Caco-2 (cell line): ENCODE data around the gene KRTCAP2. TPM values are rescaled to one million over a fixed set of nuclear protein-coding genes. Genes with fewer than 3 reads are reported as not detected.

ENCODE experiments used
- BruUV-seq: library from RNA; stranded (reverse); fragments of 400-500 nt; replicated peaks from 2 replicates; lab custom pipeline; 2021; lab: Mats Ljungman, UMichigan
- CTCF ChIA-PET: fragments of 300-600 bp; sonication (Branson Sonifier 250); formaldehyde crosslinking; loops from one replicate; lab custom pipeline; 2022; ENCODE audit warnings: antibody characterized with exemption; lab: Charles Lee
- POLR2A ChIA-PET: fragments of 300-600 bp; sonication (Branson Sonifier 250); formaldehyde crosslinking; loops from one replicate; lab custom pipeline; 2022; ENCODE audit warnings: antibody characterized with exemption; lab: Charles Lee
- DNase-seq, 2 experiments: peaks; one replicate each; pipeline versions ENCODE4 v3.0.0 to v3.0.0-alpha.2; 2020 to 2022
- H3K27me3 ChIP-seq: replicated peaks from 2 replicates; pipeline ENCODE4 v1.6.0; 2011; ENCODE audit warnings: low read length; ENCODE audit not compliant: control insufficient read depth, insufficient read depth
- H3K36me3 ChIP-seq: 2 replicates; pipeline ENCODE4 v1.5.1; 2011; ENCODE audit warnings: low read length; ENCODE audit not compliant: control insufficient read depth, insufficient read depth
- H3K4me1 ChIP-seq: fragments of 250-450 bp; sonication (Bioruptor Pico); 2 replicates; pipeline ENCODE4 v1.5.1; 2020; ENCODE audit warnings: mild to moderate bottlenecking
- H3K4me3 ChIP-seq: 2 replicates; pipeline ENCODE4 v1.5.1; 2011; ENCODE audit warnings: low read depth, mild to moderate bottlenecking, control low read depth, low read length
- H3K9me3 ChIP-seq: fragments of 250-450 bp; sonication (Bioruptor Pico); 2 replicates; pipeline ENCODE4 v1.5.1; 2020; ENCODE audit warnings: mild to moderate bottlenecking, moderate library complexity
- H3K27ac Mint-ChIP-seq: one replicate; pipeline ENCODE4 v1.8.0; 2022; ENCODE audit warnings: mixed read lengths; ENCODE audit not compliant: unreplicated experiment
- H3K27me3 Mint-ChIP-seq: one replicate; pipeline ENCODE4 v1.8.0; 2022; ENCODE audit warnings: mixed read lengths; ENCODE audit not compliant: insufficient read depth, unreplicated experiment
- H3K36me3 Mint-ChIP-seq: one replicate; pipeline ENCODE4 v1.8.0; 2022; ENCODE audit warnings: mild to moderate bottlenecking, mixed read lengths; ENCODE audit not compliant: insufficient read depth, unreplicated experiment
- H3K4me1 Mint-ChIP-seq: one replicate; pipeline ENCODE4 v1.8.0; 2022; ENCODE audit warnings: low read depth, mixed read lengths; ENCODE audit not compliant: unreplicated experiment
- H3K4me3 Mint-ChIP-seq: one replicate; pipeline ENCODE4 v1.8.0; 2022; ENCODE audit warnings: mild to moderate bottlenecking, moderate library complexity, mixed read lengths; ENCODE audit not compliant: unreplicated experiment
- H3K9me3 Mint-ChIP-seq: one replicate; pipeline ENCODE4 v1.8.0; 2022; ENCODE audit warnings: mixed read lengths; ENCODE audit not compliant: unreplicated experiment
- intact Hi-C: fragments of 100-400 bp; cut with micrococcal nuclease; formaldehyde crosslinking; loops from one replicate; pipeline ENCODE4 v1.10.0; 2022; ENCODE audit not compliant: unreplicated experiment
- total RNA-seq: library from RNA; stranded (reverse); gene quantifications from 2 replicates; pipeline ENCODE4 v1.2.3, GENCODE V29; 2022
- TF ChIP-seq, protein P1 (sequence below), 2 experiments: fragments of 200-600 bp in 1 of 2; IDR thresholded peaks; 1 replicate in 1 of 2; 2 replicates in 1 of 2; pipeline versions ENCODE4 v1.5.1 to v1.8.0; 2011 to 2022; ENCODE audit warnings: antibody characterized with exemption in 1 of 2, control low read depth in 1 of 2, inconsistent platforms in 1 of 2, low read depth in 1 of 2, low read length in 1 of 2, mild to moderate bottlenecking in 1 of 2, moderate library complexity in 1 of 2; ENCODE audit not compliant: insufficient read depth in 1 of 2, severe bottlenecking in 1 of 2, unreplicated experiment in 1 of 2

The KRTCAP2 gene
- total RNA-seq, 1 experiment from 2014 or later = 215 TPM

DNA sequence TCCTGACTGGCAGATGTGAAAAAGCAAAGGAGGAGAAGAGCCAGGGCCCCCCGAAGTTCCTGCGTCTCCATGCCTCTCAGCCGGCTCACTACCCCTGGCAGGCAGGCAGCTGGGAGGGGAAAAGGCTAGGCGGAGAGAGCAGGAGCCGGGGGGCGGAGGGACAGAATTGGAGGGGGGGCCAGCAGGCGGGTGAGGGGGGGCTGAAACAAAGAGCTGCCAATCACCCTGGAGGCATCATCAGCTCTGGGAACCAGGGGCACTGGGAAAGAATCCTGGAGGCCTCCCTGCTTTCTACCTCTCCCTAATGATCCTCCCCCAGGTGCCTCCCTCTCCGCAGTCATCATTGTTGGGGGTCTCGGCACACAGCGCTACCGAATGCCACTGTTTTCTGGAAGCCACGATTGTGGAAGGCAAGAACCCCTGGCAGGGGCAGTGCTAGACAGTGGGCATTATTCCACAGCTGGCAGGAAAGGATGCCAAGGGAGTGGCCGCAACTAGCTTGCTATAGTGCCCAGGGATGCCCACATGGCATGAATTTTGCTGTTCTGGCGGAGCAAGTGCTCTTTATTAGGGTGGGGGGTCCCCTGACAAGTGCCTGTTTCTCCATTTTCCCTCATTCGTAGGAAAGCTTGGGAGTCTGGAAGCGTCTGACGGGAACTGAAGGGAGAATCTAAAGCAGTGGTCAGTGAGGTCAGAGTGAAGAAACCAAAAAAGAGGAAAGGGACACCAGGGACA, 34.9 kb upstream of the KRTCAP2 start, which contains the start of gene THBS3:
Gene THBS3 (minus strand): TSS at position 92 of the 735 bp plus-strand sequence. CDS start 21 bp downstream, at position 71.
- CTCF ChIA-PET = interaction anchor here (1.0 to 1.9 kb wide), 5 partner anchors 15 to 43 kb away, joined by 4 to 10 read pairs (median 10); no protein-coding TSS in a partner anchor
- Histone ChIP-seq H3K9me3 (no peaks in the 10 kb centered on the region), H3K36me3 (no peaks in the 10 kb centered on the region), H3K4me3 (peak within 1 kb of the TSS; percentile 91), H3K27me3 (no peaks in the 10 kb centered on the region), H3K4me1 (peaks cover 15% of the 10 kb centered on the region)
- TF ChIP-seq, protein P1, sequence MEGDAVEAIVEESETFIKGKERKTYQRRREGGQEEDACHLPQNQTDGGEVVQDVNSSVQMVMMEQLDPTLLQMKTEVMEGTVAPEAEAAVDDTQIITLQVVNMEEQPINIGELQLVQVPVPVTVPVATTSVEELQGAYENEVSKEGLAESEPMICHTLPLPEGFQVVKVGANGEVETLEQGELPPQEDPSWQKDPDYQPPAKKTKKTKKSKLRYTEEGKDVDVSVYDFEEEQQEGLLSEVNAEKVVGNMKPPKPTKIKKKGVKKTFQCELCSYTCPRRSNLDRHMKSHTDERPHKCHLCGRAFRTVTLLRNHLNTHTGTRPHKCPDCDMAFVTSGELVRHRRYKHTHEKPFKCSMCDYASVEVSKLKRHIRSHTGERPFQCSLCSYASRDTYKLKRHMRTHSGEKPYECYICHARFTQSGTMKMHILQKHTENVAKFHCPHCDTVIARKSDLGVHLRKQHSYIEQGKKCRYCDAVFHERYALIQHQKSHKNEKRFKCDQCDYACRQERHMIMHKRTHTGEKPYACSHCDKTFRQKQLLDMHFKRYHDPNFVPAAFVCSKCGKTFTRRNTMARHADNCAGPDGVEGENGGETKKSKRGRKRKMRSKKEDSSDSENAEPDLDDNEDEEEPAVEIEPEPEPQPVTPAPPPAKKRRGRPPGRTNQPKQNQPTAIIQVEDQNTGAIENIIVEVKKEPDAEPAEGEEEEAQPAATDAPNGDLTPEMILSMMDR (IDR thresholded peaks at IDR 0.05; ENCODE audit: insufficient read depth in 1 of 2, low read depth in 1 of 2, low read length in 1 of 2, severe bottlenecking in 1 of 2, unreplicated experiment in 1 of 2) = no peak
- Mint-ChIP-seq H3K9me3 (no peaks in the 10 kb centered on the region), H3K4me1 (peaks cover 16% of the 10 kb centered on the region), H3K4me3 (peak within 1 kb of the TSS; percentile 80), H3K27ac (peak within 1 kb of the TSS; percentile 93), H3K27me3 (no peaks in the 10 kb centered on the region), H3K36me3 (peaks cover 21% of the 10 kb centered on the region)
- POLR2A ChIA-PET = interaction anchor here (1.2 kb wide), 1 partner anchor 19 kb away, joined by 4 read pairs; no protein-coding TSS in a partner anchor
- TSS peak; percentile 71 for BruUV-seq
- no peak for DNase-seq
- intact Hi-C loops = loop anchor here (1.0 kb wide), 2 partner anchors 18 to 36 kb away; no protein-coding TSS in a partner anchor

DNA sequence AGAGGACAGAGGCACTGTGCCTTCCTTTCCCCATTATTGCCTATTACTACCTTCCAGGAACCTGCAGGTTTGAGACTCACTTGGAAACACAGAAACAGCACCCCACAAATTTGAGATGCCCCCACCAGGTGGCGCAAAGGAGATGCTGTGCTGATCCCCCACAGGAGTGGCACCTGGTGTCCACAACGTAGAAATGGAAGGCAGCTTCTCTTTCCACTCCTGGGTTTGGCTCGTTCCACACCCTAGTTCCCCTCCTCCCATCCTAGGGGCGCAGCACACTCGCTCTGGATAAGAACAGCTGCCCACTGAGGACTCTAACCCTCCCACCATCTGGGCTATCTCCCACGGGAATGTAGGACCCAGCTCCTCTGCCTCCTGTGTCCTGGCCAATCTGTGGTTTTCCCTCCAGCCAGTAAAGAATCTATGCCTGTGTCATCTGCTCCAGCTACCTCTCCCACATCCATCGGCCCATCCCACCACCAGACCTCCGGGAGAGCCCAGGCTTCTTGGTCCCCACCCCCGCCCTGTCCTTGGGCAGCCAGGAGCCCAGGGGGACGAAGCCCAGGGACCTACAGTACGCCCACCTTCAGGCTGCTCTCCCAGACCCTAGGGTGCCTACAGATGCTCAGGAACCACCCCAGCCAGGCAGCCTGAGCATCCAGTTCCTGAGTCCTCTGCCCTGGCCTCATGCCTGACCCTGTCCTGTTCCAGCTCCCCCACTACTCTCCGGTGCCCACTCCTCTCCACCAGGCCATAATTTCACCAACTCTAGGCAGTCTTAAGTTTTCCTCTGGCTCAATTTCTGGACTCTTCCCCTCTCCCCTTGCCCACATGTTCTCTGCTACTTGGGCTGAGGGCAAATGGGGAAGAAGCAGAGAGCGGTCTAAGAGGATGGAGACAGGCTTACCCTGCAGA, 34.0 kb upstream of the KRTCAP2 start:
- POLR2A ChIA-PET = interaction anchor here (0.6 to 1.2 kb wide), 3 partner anchors 18 to 37 kb away, joined by 3 to 4 read pairs (median 4); no protein-coding TSS in a partner anchor
- H3K4me3 ChIP-seq = no peak overlapping the region
- H3K4me1 ChIP-seq = peaks cover 15% of the 10 kb centered on the region
- Mint-ChIP-seq H3K9me3 (no peaks in the 10 kb centered on the region), H3K36me3 (peaks cover 21% of the 10 kb centered on the region), H3K4me1 (peaks cover 16% of the 10 kb centered on the region), H3K27ac (no peak overlapping the region), H3K4me3 (no peak overlapping the region), H3K27me3 (peaks cover 3% of the 10 kb centered on the region)
- BruUV-seq = no TSS peak
- H3K36me3 ChIP-seq = no peaks in the 10 kb centered on the region
- H3K27me3 ChIP-seq = no peaks in the 10 kb centered on the region
- CTCF ChIA-PET = interaction anchor here (0.7 to 1.9 kb wide), 12 partner anchors 12 to 117 kb away, joined by 3 to 10 read pairs (median 8); partner anchors contain the start of gene KRTCAP2
- DNase-seq = peak; percentile 88 to 90
- TF ChIP-seq, protein P1 (IDR thresholded peaks at IDR 0.05; ENCODE audit: insufficient read depth in 1 of 2, low read depth in 1 of 2, low read length in 1 of 2, severe bottlenecking in 1 of 2, unreplicated experiment in 1 of 2) = peak; percentile 90 to 97
- no peaks in the 10 kb centered on the region for H3K9me3 ChIP-seq
- intact Hi-C loops = loop anchor here (1.0 kb wide), 2 partner anchors 19 to 37 kb away; no protein-coding TSS in a partner anchor
